Mucosa of rectum (tissue), 2 donors: ENCODE measurements around the gene ARL5C.

Source experiments
- H3K27ac ChIP-seq, 2 donors: one replicate each; pipeline ENCODE4 v1.7.0; 2013; ENCODE audit warnings: inconsistent platforms in 2 of 2, low read depth in 2 of 2, low read length in 2 of 2
- H3K27me3 ChIP-seq, 2 donors: one replicate each; pipeline ENCODE4 v1.7.0; 2013; ENCODE audit warnings: low read length in 2 of 2; ENCODE audit not compliant: control insufficient read depth in 2 of 2, insufficient read depth in 2 of 2
- H3K36me3 ChIP-seq, 2 donors: one replicate each; pipeline ENCODE4 v1.7.0; 2013; ENCODE audit warnings: low read length in 2 of 2; ENCODE audit not compliant: control insufficient read depth in 2 of 2, insufficient read depth in 2 of 2
- H3K4me1 ChIP-seq, 2 donors: one replicate each; pipeline ENCODE4 v1.7.0; 2013; ENCODE audit warnings: low read length in 2 of 2, mild to moderate bottlenecking in 1 of 2; ENCODE audit not compliant: control insufficient read depth in 2 of 2, insufficient read depth in 2 of 2
- H3K4me3 ChIP-seq, 2 donors: one replicate each; pipeline ENCODE4 v1.7.0; 2013; ENCODE audit warnings: low read length in 2 of 2
- H3K9ac ChIP-seq, 2 donors: one replicate each; pipeline ENCODE4 v1.7.0; 2013; ENCODE audit warnings: low read length in 2 of 2, low read depth in 1 of 2, mild to moderate bottlenecking in 1 of 2
- H3K9me3 ChIP-seq, 2 donors: one replicate each; pipeline ENCODE4 v1.7.0; 2013; ENCODE audit warnings: low read length in 2 of 2; ENCODE audit not compliant: control insufficient read depth in 2 of 2
- donor health status: healthy.
- donor health status: Normal muscosa, but diverticular disease.

ARL5C gene

DNA sequence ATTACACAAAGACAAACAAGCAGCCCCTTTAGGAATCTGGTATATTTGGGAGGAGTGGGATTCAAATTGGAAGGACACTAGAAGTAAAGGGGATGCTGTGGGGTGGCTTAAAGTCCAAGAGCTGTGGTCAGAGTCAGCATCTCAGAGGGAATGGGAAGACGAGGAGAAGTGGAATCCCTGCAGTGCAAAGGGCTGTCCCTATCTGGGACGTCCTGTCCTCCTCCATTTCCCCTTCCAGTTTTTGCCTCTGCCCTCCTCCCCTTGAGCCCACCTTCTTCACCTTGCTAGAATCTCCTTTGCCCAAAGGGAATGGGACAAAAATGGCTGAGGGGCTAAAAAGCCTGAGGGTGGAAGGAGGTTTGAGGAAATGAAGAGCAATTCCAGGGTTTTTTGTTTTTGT, 10.3 kb downstream of the ARL5C start:
- no peak overlapping the region for H3K4me3 ChIP-seq
- peaks cover 10 to 11% of the 10 kb centered on the region in 2 donors for H3K4me1 ChIP-seq
- no peaks in the 10 kb centered on the region for H3K9me3 ChIP-seq
- no peak overlapping the region for H3K9ac ChIP-seq
- peaks cover 4 to 6% of the 10 kb centered on the region in 2 donors for H3K27me3 ChIP-seq
- no peak overlapping the region for H3K27ac ChIP-seq
- H3K36me3 ChIP-seq = no peaks in the 10 kb centered on the region

- peaks cover 9 to 21% of the 10 kb centered on the region in 2 donors for H3K27me3 ChIP-seq
- H3K9me3 ChIP-seq = no peaks in the 10 kb centered on the region
- H3K4me1 ChIP-seq = peaks cover 10 to 11% of the 10 kb centered on the region in 2 donors
- peak overlapping the region; percentile 88 to 91 for H3K27ac ChIP-seq
- peak overlapping the region; percentile 90 to 96 for H3K4me3 ChIP-seq
- no peaks in the 10 kb centered on the region for H3K36me3 ChIP-seq
- H3K9ac ChIP-seq = peak overlapping the region; percentile 72 to 80
Measured at GRCh38 chr17:39153599-39154051, 12.3 kb downstream of the ARL5C start.

DNA sequence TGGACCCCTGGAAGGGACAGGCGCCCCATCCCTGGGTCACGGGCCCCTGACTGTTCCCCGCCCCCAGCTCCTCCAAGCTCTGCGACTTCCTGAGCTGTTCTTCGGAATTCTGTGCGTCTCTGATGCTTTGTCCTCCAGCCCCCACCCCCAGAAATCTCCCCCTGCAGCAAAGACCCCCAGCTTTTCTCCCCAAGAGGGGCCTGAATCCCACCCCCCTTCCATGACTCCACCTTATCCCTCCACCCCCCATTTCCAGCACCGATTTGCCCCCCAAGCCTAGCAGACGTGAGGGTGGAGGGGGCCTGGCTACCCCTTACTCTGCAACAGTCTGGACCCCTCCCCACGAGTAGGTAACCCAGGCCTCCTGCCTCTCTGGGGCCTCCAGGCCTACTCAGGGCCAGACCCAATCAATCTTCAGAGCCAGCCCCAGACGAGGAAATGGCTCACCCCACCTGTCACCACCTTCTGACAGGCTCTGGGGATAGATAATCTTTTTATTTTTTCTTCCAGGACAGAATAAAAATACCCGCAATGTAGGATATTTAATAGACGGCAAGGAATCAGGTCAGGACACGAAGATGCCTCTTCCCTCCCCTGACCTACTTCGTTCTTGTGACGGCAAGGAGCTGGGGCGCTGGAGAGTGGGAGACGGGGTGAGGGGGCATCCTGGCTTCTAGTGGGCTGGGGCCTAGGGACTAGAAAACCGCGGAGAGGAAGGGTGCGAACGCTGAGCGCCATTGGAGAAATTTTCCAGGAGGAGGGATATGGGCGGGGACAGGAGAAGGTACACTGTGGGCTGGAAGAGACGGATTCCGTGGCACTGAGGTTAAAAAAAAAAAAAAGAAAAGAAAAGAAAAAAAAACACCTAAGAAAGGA, 13.8 kb downstream of the ARL5C start:
- Histone ChIP-seq H3K9ac (peak overlapping the region; percentile 6 to 34), H3K4me1 (peaks cover 10 to 11% of the 10 kb centered on the region in 2 donors), H3K9me3 (no peaks in the 10 kb centered on the region), H3K27me3 (peaks cover 9 to 21% of the 10 kb centered on the region in 2 donors), H3K36me3 (no peaks in the 10 kb centered on the region), H3K27ac (peak overlapping the region in 1 of 2 donors; percentile 91), H3K4me3 (peak overlapping the region; percentile 90 to 96)

GRCh38 chr17:39151150-39151942, 14.6 kb downstream of the ARL5C start, which contains the start of gene PLXDC1:
PLXDC1 (minus strand) TSS chr17:39151637; CDS start chr17:39151437, 200 bp downstream.
- no peaks in the 10 kb centered on the region for H3K9me3 ChIP-seq
- peak within 1 kb of the TSS in 1 of 2 donors; percentile 38 for H3K27ac ChIP-seq
- peak within 1 kb of the TSS; percentile 6 to 36 for H3K9ac ChIP-seq
- H3K4me1 ChIP-seq = peaks cover 10 to 11% of the 10 kb centered on the region in 2 donors
- peaks cover 9 to 21% of the 10 kb centered on the region in 2 donors for H3K27me3 ChIP-seq
- H3K4me3 ChIP-seq = peak within 1 kb of the TSS; percentile 90 to 96
- no peaks in the 10 kb centered on the region for H3K36me3 ChIP-seq

DNA sequence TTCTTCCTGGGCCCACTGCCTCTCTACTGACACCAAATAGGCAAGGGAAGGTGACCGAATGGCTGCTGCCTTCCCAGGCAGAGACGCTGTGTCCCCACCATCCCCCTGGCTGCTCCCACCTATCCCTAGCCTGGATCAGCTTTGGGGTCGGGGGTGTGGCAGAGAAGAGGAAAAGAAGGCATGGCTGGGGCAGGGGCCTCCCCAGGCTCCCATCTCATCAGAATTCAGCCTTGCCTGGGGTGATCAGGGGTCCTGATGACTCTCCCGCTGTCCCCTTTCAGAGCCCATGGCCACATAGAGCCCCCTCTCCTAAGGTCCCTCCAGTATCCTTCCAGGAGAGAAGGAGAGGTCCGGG, 15.2 kb downstream of the ARL5C start:
- Histone ChIP-seq H3K27ac (no peak overlapping the region), H3K4me3 (peak overlapping the region; percentile 50 to 52), H3K27me3 (peaks cover 9 to 21% of the 10 kb centered on the region in 2 donors), H3K4me1 (peaks cover 10 to 11% of the 10 kb centered on the region in 2 donors), H3K9me3 (no peaks in the 10 kb centered on the region), H3K36me3 (no peaks in the 10 kb centered on the region), H3K9ac (peak overlapping the region in 1 of 2 donors; percentile 36)

DNA sequence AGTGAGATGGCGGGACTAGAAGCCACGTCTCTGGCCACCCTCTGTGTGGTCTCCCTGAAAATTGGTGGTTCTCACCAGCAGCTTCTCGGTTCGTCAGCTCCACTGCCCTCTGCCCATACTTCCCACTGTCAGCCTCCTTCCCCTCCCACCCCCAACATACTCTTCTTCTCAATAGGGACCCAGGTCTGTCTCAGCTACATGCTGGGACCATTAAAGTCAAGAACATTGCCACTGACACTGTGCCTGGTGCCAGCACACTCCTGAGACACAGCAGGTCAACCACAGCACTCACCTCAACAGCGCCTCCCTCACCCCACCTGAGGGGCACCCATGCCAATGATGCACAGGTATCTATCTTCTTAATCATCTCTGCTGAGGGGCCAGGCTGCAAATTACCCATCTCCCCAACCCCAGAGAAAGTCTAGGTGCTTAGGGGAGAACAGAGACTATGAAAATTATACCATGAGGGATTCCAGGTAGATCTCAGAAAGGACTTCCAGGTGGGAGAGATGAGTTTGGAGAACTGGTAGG, 15.8 kb downstream of the ARL5C start:
- Histone ChIP-seq H3K4me1 (peaks cover 10 to 11% of the 10 kb centered on the region in 2 donors), H3K36me3 (no peaks in the 10 kb centered on the region), H3K27me3 (peaks cover 9 to 21% of the 10 kb centered on the region in 2 donors), H3K27ac (no peak overlapping the region), H3K9me3 (no peaks in the 10 kb centered on the region), H3K9ac (peak overlapping the region in 1 of 2 donors; percentile 36), H3K4me3 (no peak overlapping the region)

DNA sequence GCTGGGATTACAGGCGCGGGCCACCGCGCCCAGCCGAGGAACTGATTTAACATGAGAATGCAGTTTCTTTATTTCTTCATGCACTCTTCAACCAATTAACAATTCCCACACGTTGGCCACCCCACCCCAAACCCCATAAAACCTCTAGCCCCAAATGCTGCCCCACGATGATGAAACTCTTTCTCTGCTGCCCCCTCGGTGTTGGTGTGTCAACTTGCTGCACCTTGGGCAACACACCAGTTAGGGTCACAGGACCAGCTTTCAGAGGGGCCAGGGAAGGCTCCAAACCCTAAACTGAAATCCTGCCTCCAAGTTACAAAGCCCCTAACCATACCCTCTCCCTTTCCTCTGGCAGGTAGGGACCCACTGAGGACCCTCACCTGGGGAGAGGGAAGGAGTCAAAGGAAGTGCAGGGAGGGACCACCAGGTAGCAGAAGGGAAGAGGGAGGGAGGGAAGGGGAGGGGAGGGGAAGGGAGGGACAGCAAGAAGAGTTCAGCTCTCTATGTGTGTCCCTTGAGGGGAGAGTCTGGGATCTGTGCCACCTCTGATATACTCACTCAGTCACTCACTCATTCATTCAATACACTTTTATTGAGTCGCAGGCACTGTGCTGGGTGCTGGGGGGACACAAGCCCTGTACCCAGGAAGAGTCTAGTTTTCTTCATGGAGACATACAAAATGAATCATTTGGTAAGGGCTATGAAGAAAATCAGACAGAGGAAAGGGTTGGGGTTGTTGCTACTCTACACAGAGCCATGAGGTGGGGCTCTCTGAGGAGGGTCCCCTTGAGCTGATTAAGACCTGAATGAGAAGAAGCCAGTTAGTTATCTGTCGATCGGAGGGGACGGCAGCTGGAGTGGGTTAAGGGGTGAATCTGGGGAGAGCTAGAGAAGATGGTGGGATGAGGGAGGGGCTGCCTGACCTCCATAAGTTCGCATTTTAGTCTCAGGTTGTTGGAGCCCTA, 18.5 kb downstream of the ARL5C start:
- H3K9ac ChIP-seq = no peak overlapping the region
- no peaks in the 10 kb centered on the region for H3K9me3 ChIP-seq
- no peak overlapping the region for H3K4me3 ChIP-seq
- H3K27me3 ChIP-seq = peaks cover 9 to 21% of the 10 kb centered on the region in 2 donors
- H3K36me3 ChIP-seq = no peaks in the 10 kb centered on the region
- peaks cover 4 to 6% of the 10 kb centered on the region in 2 donors for H3K4me1 ChIP-seq
- no peak overlapping the region for H3K27ac ChIP-seq

DNA sequence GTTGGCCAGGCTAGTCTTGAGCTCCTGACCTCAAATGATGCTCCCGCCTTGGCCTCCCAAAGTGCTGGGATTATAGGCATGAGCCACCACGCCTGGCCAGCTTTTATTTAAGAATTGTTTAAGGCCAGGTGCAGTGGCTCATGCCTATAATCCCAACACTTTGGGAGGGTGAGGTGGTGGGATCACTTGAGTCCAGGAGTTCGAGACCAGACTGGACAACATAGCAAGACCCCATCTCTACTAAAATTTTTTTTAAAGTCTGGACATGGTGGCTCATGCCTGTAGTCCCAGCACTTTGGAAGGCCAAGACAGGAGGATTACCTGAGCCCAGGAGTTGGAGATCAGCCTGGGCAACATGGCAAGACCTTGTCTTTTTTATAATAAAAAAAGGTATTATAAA, 19.7 kb downstream of the ARL5C start:
- no peak overlapping the region for H3K9ac ChIP-seq
- no peaks in the 10 kb centered on the region for H3K9me3 ChIP-seq
- H3K36me3 ChIP-seq = no peaks in the 10 kb centered on the region
- H3K27me3 ChIP-seq = peaks cover 9 to 21% of the 10 kb centered on the region in 2 donors
- no peaks in the 10 kb centered on the region for H3K4me1 ChIP-seq
- H3K27ac ChIP-seq = no peak overlapping the region
- no peak overlapping the region for H3K4me3 ChIP-seq

GRCh38 chr17:39145143-39145542, 20.8 kb downstream of the ARL5C start:
- Histone ChIP-seq H3K4me3 (no peak overlapping the region), H3K9me3 (no peaks in the 10 kb centered on the region), H3K27ac (no peak overlapping the region), H3K9ac (no peak overlapping the region), H3K27me3 (peaks cover under 1 to 9% of the 10 kb centered on the region in 2 donors), H3K36me3 (no peaks in the 10 kb centered on the region), H3K4me1 (no peaks in the 10 kb centered on the region)
